Ascending aorta (tissue), 2 donors: Measurements from ENCODE around the gene CABLES1. TPM values are rescaled to one million over a fixed set of nuclear protein-coding genes. Genes with fewer than 3 reads are reported as not detected.
A peak's percentile ranks its signal among the peaks of the same experiment; 100 is the strongest.

Experiments used
- DNase-seq, 2 donors: peaks; one replicate each; pipeline ENCODE4 v3.0.0-alpha.2; 2019; ENCODE audit warnings: low spot score in 2 of 2
- H3K27ac ChIP-seq, 2 donors: fragments of 200-600 bp; sonication (generic); one replicate each; pipeline ENCODE4 v1.5.1; 2016 to 2017; ENCODE audit warnings: mild to moderate bottlenecking in 1 of 2
- H3K27me3 ChIP-seq: fragments of 200-600 bp; sonication (generic); one replicate; pipeline ENCODE4 v1.5.1; 2017
- H3K36me3 ChIP-seq, 2 donors: fragments of 200-600 bp; sonication (generic); one replicate each; pipeline ENCODE4 v1.5.1; 2016
- H3K4me1 ChIP-seq, 2 donors: fragments of 200-600 bp; sonication (generic); one replicate each; pipeline ENCODE4 v1.5.1; 2016 to 2017; ENCODE audit warnings: mild to moderate bottlenecking in 1 of 2
- H3K4me3 ChIP-seq, 2 donors: fragments of 200-600 bp; sonication (generic); one replicate each; pipeline ENCODE4 v1.5.1; 2016 to 2017; ENCODE audit warnings: mild to moderate bottlenecking in 1 of 2
- H3K9me3 ChIP-seq, 2 donors: fragments of 200-600 bp; sonication (generic); one replicate each; pipeline ENCODE4 v1.5.1; 2016
- intact Hi-C: fragments of 100-400 bp; cut with DNase I; formaldehyde crosslinking; loops from one replicate; pipeline ENCODE4 v1.15.1; 2023
- total RNA-seq: library from RNA; depleted of rRNA; stranded (reverse); fragments of >200 nt; gene quantifications from one replicate; pipeline ENCODE4 v1.1.0, GENCODE V29; 2016
- TF ChIP-seq, protein P1 (sequence below), 3 experiments: fragments of 200-600 bp in 2 of 3; fragments of 450-650 bp in 1 of 3; sonication (generic) in 2 of 3; IDR thresholded peaks; one replicate each; pipeline ENCODE4 v1.5.1; 2016 to 2019; ENCODE audit warnings: antibody characterized with exemption in 3 of 3, mild to moderate bottlenecking in 1 of 3, moderate library complexity in 1 of 3

CABLES1 gene
- total RNA-seq, 1 donor from 2014 or later = 5.4 TPM

- DNase-seq = no peak
Observed at GRCh38 chr18:23115683-23116096, 19.6 kb upstream of the CABLES1 start.

DNA sequence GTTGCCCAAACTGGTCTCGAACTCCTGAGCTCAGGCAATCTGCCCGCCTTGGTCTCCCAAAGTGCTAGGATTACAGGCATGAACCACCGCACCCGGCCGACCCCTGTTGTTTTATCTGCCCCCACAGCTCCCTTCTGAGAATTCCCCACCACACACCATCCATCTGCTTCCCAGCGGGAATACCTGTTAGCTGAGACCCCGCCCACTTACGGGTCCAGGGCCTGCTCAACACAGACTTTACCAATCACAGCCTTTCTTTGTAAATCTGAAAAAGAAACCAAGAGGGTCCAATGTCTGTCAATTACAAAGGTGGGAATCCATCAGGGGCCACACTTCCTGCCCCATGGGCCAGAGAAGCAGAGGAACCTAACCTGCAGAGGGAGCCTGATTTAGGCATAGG lies 14.2 kb upstream of the CABLES1 start:
- Histone ChIP-seq H3K4me3 (no peak overlapping the region), H3K4me1 (no peaks in the 10 kb centered on the region), H3K27ac (no peak overlapping the region), H3K9me3 (no peaks in the 10 kb centered on the region), H3K27me3 (no peaks in the 10 kb centered on the region), H3K36me3 (no peaks in the 10 kb centered on the region)
- TF ChIP-seq, protein P1, sequence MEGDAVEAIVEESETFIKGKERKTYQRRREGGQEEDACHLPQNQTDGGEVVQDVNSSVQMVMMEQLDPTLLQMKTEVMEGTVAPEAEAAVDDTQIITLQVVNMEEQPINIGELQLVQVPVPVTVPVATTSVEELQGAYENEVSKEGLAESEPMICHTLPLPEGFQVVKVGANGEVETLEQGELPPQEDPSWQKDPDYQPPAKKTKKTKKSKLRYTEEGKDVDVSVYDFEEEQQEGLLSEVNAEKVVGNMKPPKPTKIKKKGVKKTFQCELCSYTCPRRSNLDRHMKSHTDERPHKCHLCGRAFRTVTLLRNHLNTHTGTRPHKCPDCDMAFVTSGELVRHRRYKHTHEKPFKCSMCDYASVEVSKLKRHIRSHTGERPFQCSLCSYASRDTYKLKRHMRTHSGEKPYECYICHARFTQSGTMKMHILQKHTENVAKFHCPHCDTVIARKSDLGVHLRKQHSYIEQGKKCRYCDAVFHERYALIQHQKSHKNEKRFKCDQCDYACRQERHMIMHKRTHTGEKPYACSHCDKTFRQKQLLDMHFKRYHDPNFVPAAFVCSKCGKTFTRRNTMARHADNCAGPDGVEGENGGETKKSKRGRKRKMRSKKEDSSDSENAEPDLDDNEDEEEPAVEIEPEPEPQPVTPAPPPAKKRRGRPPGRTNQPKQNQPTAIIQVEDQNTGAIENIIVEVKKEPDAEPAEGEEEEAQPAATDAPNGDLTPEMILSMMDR (IDR thresholded peaks at IDR 0.05) = no peak
- intact Hi-C loops = no loop called here
- DNase-seq = no peak

More at GRCh38 chr18:23115683-23116096, 19.6 kb upstream of the CABLES1 start:
- no peaks in the 10 kb centered on the region for H3K36me3 ChIP-seq
- peaks cover 2 to 15% of the 10 kb centered on the region in 2 donors for H3K4me1 ChIP-seq
- no peaks in the 10 kb centered on the region for H3K27me3 ChIP-seq
- TF ChIP-seq, protein P1 (IDR thresholded peaks at IDR 0.05) = no peak
- intact Hi-C loops = no loop called here
- H3K27ac ChIP-seq = peak overlapping the region in 1 of 2 donors; percentile 50
- no peaks in the 10 kb centered on the region for H3K9me3 ChIP-seq
- no peak overlapping the region for H3K4me3 ChIP-seq

DNA sequence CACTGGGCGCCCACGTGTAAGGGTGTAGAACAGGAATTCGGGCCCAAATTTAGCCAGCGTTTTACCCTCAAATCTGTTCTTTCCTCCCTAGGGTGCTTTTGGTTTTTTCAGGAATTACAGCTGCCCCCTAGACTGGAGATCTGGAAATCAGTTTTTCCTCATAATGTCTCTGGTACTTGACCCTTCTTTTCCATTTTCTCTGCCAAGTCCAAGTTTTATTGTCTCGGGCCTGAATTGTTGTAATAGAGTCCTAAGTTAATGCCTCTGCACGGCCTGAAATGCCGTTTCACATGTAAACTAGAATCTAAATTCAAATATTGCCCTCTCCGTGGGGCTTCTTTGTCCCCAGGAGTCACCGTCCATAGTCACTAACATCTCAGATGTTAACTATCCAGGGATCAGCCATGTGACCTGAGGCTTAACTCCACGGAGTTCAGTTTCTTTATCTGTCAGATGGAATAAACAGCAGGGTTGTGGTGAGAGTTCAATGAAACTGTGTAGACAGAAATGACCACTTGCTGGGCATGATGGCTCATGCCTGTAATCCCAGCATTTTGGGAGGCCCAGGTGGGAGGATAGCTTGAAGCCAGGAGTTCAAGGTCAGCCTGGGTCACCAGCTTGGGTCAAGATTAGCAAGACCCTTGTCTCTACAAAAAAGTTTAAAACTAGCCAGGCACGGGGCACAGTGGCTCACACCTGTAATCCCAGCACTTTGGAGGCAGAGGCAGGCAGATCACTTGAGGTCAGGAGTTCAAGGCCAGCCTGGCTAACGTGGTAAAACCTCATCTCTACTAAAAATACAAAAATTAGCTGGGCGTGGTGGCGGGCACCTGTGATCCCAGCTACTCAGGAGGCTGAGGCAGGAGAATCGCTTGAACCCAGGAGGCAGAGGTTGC lies 12.7 kb upstream of the CABLES1 start:
- H3K4me3 ChIP-seq = no peak overlapping the region
- no peaks in the 10 kb centered on the region for H3K36me3 ChIP-seq
- intact Hi-C loops = no loop called here
- H3K27me3 ChIP-seq = no peaks in the 10 kb centered on the region
- no peaks in the 10 kb centered on the region for H3K4me1 ChIP-seq
- H3K27ac ChIP-seq = no peak overlapping the region
- DNase-seq = no peak
- TF ChIP-seq, protein P1 (IDR thresholded peaks at IDR 0.05) = no peak
- no peaks in the 10 kb centered on the region for H3K9me3 ChIP-seq

- Histone ChIP-seq H3K4me1 (no peaks in the 10 kb centered on the region), H3K4me3 (no peak overlapping the region), H3K36me3 (no peaks in the 10 kb centered on the region), H3K27ac (no peak overlapping the region), H3K9me3 (no peaks in the 10 kb centered on the region), H3K27me3 (no peaks in the 10 kb centered on the region)
- intact Hi-C loops = no loop called here
- TF ChIP-seq, protein P1 (IDR thresholded peaks at IDR 0.05) = no peak
- no peak for DNase-seq
Observed at GRCh38 chr18:23126376-23127056, 8.8 kb upstream of the CABLES1 start.

- TF ChIP-seq, protein P1 (IDR thresholded peaks at IDR 0.05) = no peak
- Histone ChIP-seq H3K36me3 (no peaks in the 10 kb centered on the region), H3K4me3 (no peak overlapping the region), H3K9me3 (no peaks in the 10 kb centered on the region), H3K27ac (no peak overlapping the region), H3K27me3 (no peaks in the 10 kb centered on the region), H3K4me1 (no peaks in the 10 kb centered on the region)
- DNase-seq = no peak
- intact Hi-C loops = no loop called here
Observed at GRCh38 chr18:23127090-23127489, 8.2 kb upstream of the CABLES1 start.
